ENCODE measurements around the gene MAN1C1. TPM values are rescaled to one million over a fixed set of nuclear protein-coding genes. Genes with fewer than 3 reads are reported as not detected.

The MAN1C1 gene
- total RNA-seq, 2 donors from 2014 or later: 22.8 to 34.4 TPM

DNA sequence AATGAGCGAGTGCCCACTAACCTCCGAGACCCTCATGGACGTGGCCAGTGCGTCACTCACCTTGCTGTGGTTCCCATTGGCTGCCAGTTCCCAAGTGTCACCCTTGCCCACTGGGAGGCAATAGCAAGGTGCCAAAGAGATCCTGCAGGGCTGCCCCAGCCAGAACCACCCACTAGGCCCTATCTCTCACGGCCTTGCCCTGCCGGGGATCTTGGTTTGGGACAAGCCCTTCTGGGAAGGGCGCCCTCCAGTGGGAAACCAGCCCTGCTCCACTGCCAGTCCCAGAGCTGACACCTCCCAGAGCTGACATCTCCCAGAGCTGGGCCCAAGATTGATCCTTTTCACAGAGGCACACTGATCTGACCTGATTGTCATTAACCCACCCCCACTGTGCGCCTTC is 181.3 kb downstream of the MAN1C1 start:
- Histone ChIP-seq H3K36me3 (no peaks in the 10 kb centered on the region), H3K27ac (peak overlapping the region in 1 of 2 donors; percentile 25), H3K9me3 (no peaks in the 10 kb centered on the region), H3K4me3 (no peak overlapping the region), H3K27me3 (replicated peaks; ENCODE audit: insufficient read depth) (no peaks in the 10 kb centered on the region), H3K4me1 (replicated peaks) (peaks cover 26% of the 10 kb centered on the region)
- TF ChIP-seq, protein P1, sequence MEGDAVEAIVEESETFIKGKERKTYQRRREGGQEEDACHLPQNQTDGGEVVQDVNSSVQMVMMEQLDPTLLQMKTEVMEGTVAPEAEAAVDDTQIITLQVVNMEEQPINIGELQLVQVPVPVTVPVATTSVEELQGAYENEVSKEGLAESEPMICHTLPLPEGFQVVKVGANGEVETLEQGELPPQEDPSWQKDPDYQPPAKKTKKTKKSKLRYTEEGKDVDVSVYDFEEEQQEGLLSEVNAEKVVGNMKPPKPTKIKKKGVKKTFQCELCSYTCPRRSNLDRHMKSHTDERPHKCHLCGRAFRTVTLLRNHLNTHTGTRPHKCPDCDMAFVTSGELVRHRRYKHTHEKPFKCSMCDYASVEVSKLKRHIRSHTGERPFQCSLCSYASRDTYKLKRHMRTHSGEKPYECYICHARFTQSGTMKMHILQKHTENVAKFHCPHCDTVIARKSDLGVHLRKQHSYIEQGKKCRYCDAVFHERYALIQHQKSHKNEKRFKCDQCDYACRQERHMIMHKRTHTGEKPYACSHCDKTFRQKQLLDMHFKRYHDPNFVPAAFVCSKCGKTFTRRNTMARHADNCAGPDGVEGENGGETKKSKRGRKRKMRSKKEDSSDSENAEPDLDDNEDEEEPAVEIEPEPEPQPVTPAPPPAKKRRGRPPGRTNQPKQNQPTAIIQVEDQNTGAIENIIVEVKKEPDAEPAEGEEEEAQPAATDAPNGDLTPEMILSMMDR (IDR thresholded peaks at IDR 0.05): peak in 2 of 4 experiments; percentile 34 to 40
- no peak for TF ChIP-seq POLR2A (IDR thresholded peaks at IDR 0.05)
- intact Hi-C loops (cut with DNase I): loop anchor here (2.0 to 10.0 kb wide), 3 partner anchors 56 to 187 kb away; no protein-coding TSS in a partner anchor
- WGBS: 83% methylated on average over 5 of the region's 8 CpGs
- DNase-seq (ENCODE audit: low spot score): no peak

DNA sequence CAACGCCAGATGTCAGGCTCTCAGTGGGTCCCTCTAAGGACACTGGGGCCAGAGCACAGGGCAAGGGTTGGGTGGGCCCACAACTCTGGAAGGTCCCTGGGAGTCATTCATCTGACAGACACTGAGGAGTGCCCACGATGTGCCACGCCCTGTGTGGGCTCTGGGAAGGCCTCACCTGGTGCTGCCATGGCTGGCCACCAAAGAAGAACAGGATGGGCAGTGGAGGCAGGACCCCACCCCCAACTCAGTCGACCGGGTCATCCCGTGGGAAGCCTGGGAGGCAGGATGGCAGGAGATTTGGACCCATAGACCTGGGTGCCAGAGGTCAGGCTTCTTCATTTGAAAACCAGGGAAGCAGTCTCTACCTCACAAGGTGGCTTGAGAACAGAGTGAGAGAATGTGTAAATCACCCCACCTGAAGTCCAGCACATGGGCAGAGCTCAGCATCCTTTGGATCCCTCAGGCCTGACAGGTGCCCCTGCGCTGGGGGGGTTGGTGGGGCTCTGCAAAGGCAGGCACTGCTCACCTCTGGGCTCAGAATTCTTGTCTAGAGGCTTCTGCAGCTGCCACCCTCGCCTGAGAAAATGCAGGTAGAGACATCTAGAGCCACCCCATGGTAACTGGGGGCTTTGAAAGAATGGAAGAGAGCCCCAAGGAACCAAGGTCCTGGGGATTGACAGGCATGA is 182.2 kb downstream of the MAN1C1 start:
- Histone ChIP-seq H3K36me3 (no peaks in the 10 kb centered on the region), H3K4me1 (replicated peaks) (peaks cover 28% of the 10 kb centered on the region), H3K4me3 (no peak overlapping the region), H3K9me3 (no peaks in the 10 kb centered on the region), H3K27me3 (replicated peaks; ENCODE audit: insufficient read depth) (no peaks in the 10 kb centered on the region), H3K27ac (no peak overlapping the region)
- WGBS: 85% methylated on average over 8 of the region's 8 CpGs
- intact Hi-C loops (cut with DNase I): loop anchor here (2.0 to 10.0 kb wide), 3 partner anchors 57 to 188 kb away; no protein-coding TSS in a partner anchor
- TF ChIP-seq POLR2A (IDR thresholded peaks at IDR 0.05) (no peak), POLR2AphosphoS5 (IDR thresholded peaks at IDR 0.05) (no peak)
- TF ChIP-seq, protein P1 (IDR thresholded peaks at IDR 0.05): no peak
- no peak for DNase-seq (ENCODE audit: low spot score)

DNA sequence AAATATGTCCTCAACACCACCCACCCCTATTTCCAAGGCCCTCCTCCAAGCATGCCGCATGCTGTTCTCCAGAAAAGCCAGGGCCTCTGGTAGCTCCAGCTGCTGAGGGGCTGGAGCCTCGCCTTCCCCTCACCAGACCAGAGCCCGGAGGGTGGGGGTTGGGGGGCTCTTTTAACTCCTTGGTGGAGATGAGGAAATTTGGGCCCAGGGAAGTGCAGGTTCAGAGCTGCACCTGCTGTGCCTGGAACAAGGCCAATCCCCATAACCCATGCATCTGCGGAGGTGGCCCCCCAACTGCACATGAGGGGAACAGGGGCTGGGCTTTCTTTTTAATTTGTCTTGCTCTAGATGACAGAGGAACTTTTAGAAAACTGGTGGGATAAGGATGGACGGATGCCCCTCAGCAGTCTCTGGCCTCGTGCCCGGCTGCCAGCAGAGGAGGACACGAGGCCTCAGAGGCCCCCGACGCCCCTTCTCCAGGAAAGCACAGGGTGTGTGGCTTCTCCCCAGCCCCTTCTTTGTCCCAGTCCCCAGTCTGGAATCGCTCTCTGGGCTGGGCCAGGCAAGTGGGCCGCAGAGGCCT is 182.9 kb downstream of the MAN1C1 start:
- no peaks in the 10 kb centered on the region for H3K27me3 ChIP-seq (replicated peaks; ENCODE audit: insufficient read depth)
- no peaks in the 10 kb centered on the region for H3K9me3 ChIP-seq
- WGBS: 21% methylated on average over 12 of the region's 12 CpGs
- peaks cover 28% of the 10 kb centered on the region for H3K4me1 ChIP-seq (replicated peaks)
- H3K27ac ChIP-seq: peak overlapping the region; percentile 81 to 83
- no peaks in the 10 kb centered on the region for H3K36me3 ChIP-seq
- intact Hi-C loops (cut with DNase I): loop anchor here (2.0 to 10.0 kb wide), 3 partner anchors 57 to 189 kb away; no protein-coding TSS in a partner anchor
- H3K4me3 ChIP-seq: peak overlapping the region; percentile 46 to 48
- TF ChIP-seq, protein P1 (IDR thresholded peaks at IDR 0.05): no peak
- TF ChIP-seq POLR2A (IDR thresholded peaks at IDR 0.05): no peak
- TF ChIP-seq POLR2AphosphoS5 (IDR thresholded peaks at IDR 0.05): no peak
- DNase-seq (ENCODE audit: low spot score): no peak

DNA sequence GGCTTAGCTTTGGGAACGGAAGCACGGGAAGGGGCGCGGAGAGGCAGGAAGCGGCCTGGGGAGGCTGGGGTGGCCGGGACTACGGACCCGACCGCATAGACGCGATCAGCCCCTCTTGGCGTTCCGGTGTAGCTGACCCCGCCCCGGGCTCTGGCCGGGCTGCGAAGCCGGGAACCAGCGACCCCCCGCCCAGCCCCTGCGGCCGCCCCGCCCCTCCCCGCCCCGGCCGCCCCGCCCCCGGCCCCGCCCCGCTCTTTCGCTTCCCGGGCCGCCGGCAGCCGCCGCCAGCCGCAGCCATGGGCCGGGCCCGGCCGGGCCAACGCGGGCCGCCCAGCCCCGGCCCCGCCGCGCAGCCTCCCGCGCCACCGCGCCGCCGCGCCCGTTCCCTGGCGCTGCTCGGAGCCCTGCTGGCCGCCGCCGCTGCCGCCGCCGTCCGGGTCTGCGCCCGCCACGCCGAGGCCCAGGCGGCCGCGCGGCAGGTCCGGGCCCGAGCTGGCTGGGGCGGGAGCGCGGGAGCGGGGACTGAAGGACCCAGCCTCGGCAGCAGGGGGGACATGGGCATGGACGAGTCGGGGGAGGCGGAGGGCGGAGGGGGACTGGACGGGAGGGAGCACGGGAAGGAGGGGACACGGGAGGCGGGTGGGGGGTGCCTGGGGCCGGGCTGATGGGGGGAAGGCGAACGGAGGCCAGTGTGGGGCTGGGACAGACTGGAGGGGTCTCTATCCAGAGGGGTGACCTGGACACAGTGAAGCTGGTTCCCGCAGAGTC is 183.5 kb downstream of the MAN1C1 start, which contains the start of gene SELENON:
Gene SELENON (plus strand): TSS at position 259 of the 768 bp plus-strand sequence. CDS start 38 bp downstream, at position 297.
- Histone ChIP-seq H3K4me1 (replicated peaks) (peaks cover 28% of the 10 kb centered on the region), H3K27ac (peak within 1 kb of the TSS; percentile 81 to 83), H3K27me3 (replicated peaks; ENCODE audit: insufficient read depth) (no peaks in the 10 kb centered on the region), H3K4me3 (peak within 1 kb of the TSS; percentile 48 to 58), H3K9me3 (no peaks in the 10 kb centered on the region), H3K36me3 (no peaks in the 10 kb centered on the region)
- no peak for DNase-seq (ENCODE audit: low spot score)
- under 1% methylated on average over 42 of the region's 91 CpGs for WGBS
- intact Hi-C loops (cut with DNase I): loop anchor here (2.0 to 10.0 kb wide), 5 partner anchors 58 to 395 kb away; partner anchors contain the start of gene PAFAH2
- TF ChIP-seq, protein P1 (IDR thresholded peaks at IDR 0.05): no peak
- TF ChIP-seq POLR2AphosphoS5 (IDR thresholded peaks at IDR 0.05) (no peak), POLR2A (IDR thresholded peaks at IDR 0.05) (no peak)
